GM21529 (cell line): ENCODE measurements around the gene TKTL2.
"Not testable (repeated sequence)": the region's sequence is repeated elsewhere in the genome, so short reads cannot be mapped to it uniquely, and the experiment has no call there.

Experiments used
- ATAC-seq: cut with Tn5 transposase; IDR thresholded peaks from one replicate; pipeline ENCODE4 v1.9.1; 2021; ENCODE audit not compliant: unreplicated experiment

TKTL2 gene

DNA sequence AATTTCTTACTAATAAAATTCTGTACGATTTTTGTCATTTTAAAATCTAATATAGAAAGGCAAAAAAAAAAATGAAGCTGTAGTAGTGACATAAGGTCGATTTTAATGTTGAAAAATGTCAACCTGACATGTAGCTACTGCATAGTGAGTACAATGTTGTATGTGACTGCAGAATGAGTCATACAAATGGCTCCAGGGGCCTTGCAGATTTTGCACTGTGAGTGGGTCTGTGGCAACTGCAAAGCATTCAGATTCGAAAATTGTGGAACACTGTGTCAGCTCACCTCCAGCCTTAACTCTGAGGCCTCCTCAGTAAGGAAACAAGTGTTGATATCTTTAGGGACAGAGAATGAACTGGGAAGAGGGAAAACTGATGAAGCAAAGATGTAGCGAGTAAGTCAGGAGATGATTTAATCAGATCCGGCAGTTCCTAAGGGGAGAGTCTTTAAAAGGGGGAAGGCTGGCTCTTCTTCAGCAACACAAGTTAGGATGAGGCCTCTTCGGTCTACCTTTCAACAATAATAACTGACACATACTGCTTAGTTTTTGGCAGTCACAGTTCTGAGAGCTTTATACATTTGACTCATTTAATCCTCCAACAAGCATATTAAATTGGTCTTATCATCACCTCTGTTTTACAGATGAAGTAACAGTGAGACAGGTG, 24.9 kb downstream of the TKTL2 start:
- no peak for ATAC-seq

- ATAC-seq, result no peak
Measured at GRCh38 chr4:163447481-163447880, 26.1 kb downstream of the TKTL2 start.

DNA sequence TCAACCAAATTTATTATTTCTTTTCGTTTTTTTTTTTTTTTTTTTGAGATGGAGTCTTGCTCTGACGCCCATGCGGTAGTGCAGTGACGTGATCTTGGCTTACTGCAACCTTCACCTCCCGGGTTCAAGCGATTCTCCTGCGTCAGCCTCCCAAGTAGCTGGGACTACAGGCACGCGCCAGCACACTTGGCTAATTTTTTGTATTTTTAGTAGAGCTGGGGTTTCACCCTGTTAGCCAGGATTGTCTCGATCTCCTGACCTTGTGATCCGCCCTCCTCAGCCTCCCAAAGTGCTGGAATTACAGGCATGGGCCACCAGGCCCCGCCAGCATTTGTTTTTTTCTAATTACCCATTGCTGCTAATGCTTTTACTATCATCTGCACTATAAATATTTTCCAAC, 26.5 kb downstream of the TKTL2 start:
- ATAC-seq, result not testable (repeated sequence)

DNA sequence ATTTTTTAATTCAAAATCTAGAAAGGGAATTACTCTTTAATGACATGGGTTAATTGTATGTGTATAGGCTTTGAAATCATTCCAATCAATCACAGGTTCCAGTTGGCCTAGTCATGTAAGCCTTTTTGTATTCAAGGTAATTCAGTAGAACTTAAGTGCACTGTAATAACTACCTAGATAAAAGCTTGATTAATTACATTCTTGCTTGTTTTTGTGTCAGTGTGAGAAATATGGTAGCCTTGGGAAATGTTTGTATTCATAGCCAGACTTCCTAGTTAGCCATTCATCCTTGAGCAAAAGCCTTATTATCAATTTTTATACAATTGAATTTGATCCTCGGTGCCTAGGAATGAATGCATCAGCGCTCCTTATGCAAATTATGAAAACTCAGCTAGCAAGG, 33.5 kb downstream of the TKTL2 start:
- ATAC-seq, result no peak
